H9 (cell line): ENCODE data around the gene THRB. TPM values are rescaled to one million over a fixed set of nuclear protein-coding genes. Genes with fewer than 3 reads are reported as not detected.

ENCODE experiments used
- DNase-seq: peaks from one replicate; pipeline ENCODE4 v3.0.0-alpha.2; 2017
- H2AFZ ChIP-seq: one replicate; pipeline ENCODE4 v1.6.1; 2013; ENCODE audit warnings: mild to moderate bottlenecking, low read length, control low read depth, moderate library complexity
- H2AK5ac ChIP-seq: 2 replicates; pipeline ENCODE4 v1.6.1; 2013; ENCODE audit warnings: low read length, control low read depth, mixed read lengths; ENCODE audit not compliant: insufficient read length
- H2BK120ac ChIP-seq: one replicate; pipeline ENCODE4 v1.6.1; 2013; ENCODE audit warnings: low read depth, mild to moderate bottlenecking, low read length, control low read depth, inconsistent platforms; ENCODE audit not compliant: poor library complexity, severe bottlenecking
- H2BK12ac ChIP-seq: 2 replicates; pipeline ENCODE4 v1.6.1; 2013; ENCODE audit warnings: low read length, control low read depth, mixed read lengths, low read depth; ENCODE audit not compliant: insufficient read length
- H2BK15ac ChIP-seq: 2 replicates; pipeline ENCODE4 v1.6.1; 2013; ENCODE audit warnings: low read depth, low read length, control low read depth
- H2BK20ac ChIP-seq: one replicate; pipeline ENCODE4 v1.6.1; 2013; ENCODE audit warnings: low read depth, mild to moderate bottlenecking, low read length, control low read depth, inconsistent platforms; ENCODE audit not compliant: poor library complexity, severe bottlenecking
- H2BK5ac ChIP-seq: 2 replicates; pipeline ENCODE4 v1.6.1; 2013; ENCODE audit warnings: low read length, control low read depth, mixed read lengths; ENCODE audit not compliant: insufficient read length
- H3K14ac ChIP-seq: 2 replicates; pipeline ENCODE4 v1.6.1; 2013; ENCODE audit warnings: low read length, control low read depth; ENCODE audit not compliant: insufficient read depth
- H3K18ac ChIP-seq: 2 replicates; pipeline ENCODE4 v1.6.1; 2013; ENCODE audit warnings: low read depth, mild to moderate bottlenecking, mixed read lengths, low read length, control low read depth; ENCODE audit not compliant: insufficient read length
- H3K23ac ChIP-seq: 2 replicates; pipeline ENCODE4 v1.6.1; 2013; ENCODE audit warnings: low read length, control low read depth, mixed read lengths, low read depth; ENCODE audit not compliant: insufficient read length
- H3K23me2 ChIP-seq: 2 replicates; pipeline ENCODE4 v1.6.1; 2013; ENCODE audit warnings: low read depth, mild to moderate bottlenecking, mixed read lengths, low read length, control low read depth; ENCODE audit not compliant: insufficient read length, poor library complexity, severe bottlenecking
- H3K27ac ChIP-seq: 2 replicates; pipeline ENCODE4 v1.5.1; 2013; ENCODE audit warnings: low read length, control low read depth, mixed read lengths, low read depth; ENCODE audit not compliant: insufficient read length
- H3K27me3 ChIP-seq: 2 replicates; pipeline ENCODE4 v1.6.1; 2013; ENCODE audit warnings: low read length, control low read depth, inconsistent platforms; ENCODE audit not compliant: insufficient read depth
- H3K4ac ChIP-seq: 2 replicates; pipeline ENCODE4 v1.6.1; 2013; ENCODE audit warnings: low read depth, mild to moderate bottlenecking, control low read depth, inconsistent platforms, low read length, moderate library complexity
- H3K4me1 ChIP-seq: 2 replicates; pipeline ENCODE4 v1.6.1; 2013; ENCODE audit warnings: low read length, control low read depth, inconsistent platforms; ENCODE audit not compliant: insufficient read depth
- H3K4me2 ChIP-seq: 2 replicates; pipeline ENCODE4 v1.6.1; 2013; ENCODE audit warnings: low read length, control low read depth, mixed read lengths; ENCODE audit not compliant: insufficient read length, insufficient read depth
- H3K56ac ChIP-seq: 2 replicates; pipeline ENCODE4 v1.6.1; 2013; ENCODE audit warnings: low read depth, mild to moderate bottlenecking, mixed read lengths, low read length, control low read depth; ENCODE audit not compliant: insufficient read length
- H3K79me1 ChIP-seq: 2 replicates; pipeline ENCODE4 v1.6.1; 2013; ENCODE audit warnings: low read depth, mild to moderate bottlenecking, moderate library complexity, low read length, control low read depth, inconsistent platforms; ENCODE audit not compliant: insufficient read depth, poor library complexity, severe bottlenecking
- H3K79me2 ChIP-seq: 2 replicates; pipeline ENCODE4 v1.6.1; 2013; ENCODE audit warnings: low read length, control low read depth, inconsistent platforms; ENCODE audit not compliant: insufficient read depth
- H3K9ac ChIP-seq: 2 replicates; pipeline ENCODE4 v1.6.1; 2013; ENCODE audit warnings: low read length, control low read depth, mixed read lengths; ENCODE audit not compliant: insufficient read length; ENCODE audit errors: extremely low read depth
- H3K9me3 ChIP-seq: one replicate; pipeline ENCODE4 v1.6.1; 2013; ENCODE audit warnings: low read depth, low read length, inconsistent platforms; ENCODE audit not compliant: control insufficient read depth
- H3T11ph ChIP-seq: one replicate; pipeline ENCODE4 v1.6.1; 2013; ENCODE audit warnings: mild to moderate bottlenecking, low read length, control low read depth, inconsistent platforms
- H4K20me1 ChIP-seq: one replicate; pipeline ENCODE4 v1.6.1; 2013; ENCODE audit not compliant: control insufficient read depth, insufficient read length, insufficient read depth
- H4K5ac ChIP-seq: 2 replicates; pipeline ENCODE4 v1.6.1; 2013; ENCODE audit warnings: low read depth, mild to moderate bottlenecking, mixed read lengths, low read length, control low read depth; ENCODE audit not compliant: insufficient read length
- H4K8ac ChIP-seq: replicated peaks from 2 replicates; pipeline ENCODE4 v1.6.1; 2013; ENCODE audit warnings: low read length, control low read depth, mixed read lengths, low read depth; ENCODE audit not compliant: insufficient read length
- H4K91ac ChIP-seq: 2 replicates; pipeline ENCODE4 v1.6.1; 2013; ENCODE audit warnings: low read depth, mild to moderate bottlenecking, moderate library complexity, mixed read lengths, low read length, control low read depth; ENCODE audit not compliant: insufficient read length
- H3K27ac Mint-ChIP-seq, 3 experiments: 2 replicates in 2 of 3; 3 replicates in 1 of 3; pipeline ENCODE4 v1.8.0; 2020 to 2021; ENCODE audit warnings: mixed read lengths in 3 of 3, mild to moderate bottlenecking in 1 of 3, moderate library complexity in 1 of 3
- H3K27me3 Mint-ChIP-seq: 2 replicates; pipeline ENCODE4 v1.8.0; 2021; ENCODE audit warnings: low read depth, mild to moderate bottlenecking, moderate library complexity, mixed read lengths
- H3K36me3 Mint-ChIP-seq, 3 experiments: 2 replicates in 2 of 3; 3 replicates in 1 of 3; pipeline ENCODE4 v1.8.0; 2020 to 2021; ENCODE audit warnings: low read depth in 3 of 3, mixed read lengths in 3 of 3; ENCODE audit not compliant: insufficient read depth in 1 of 3
- H3K4me1 Mint-ChIP-seq, 2 experiments: 2 replicates each; pipeline ENCODE4 v1.8.0; 2020; ENCODE audit warnings: mixed read lengths in 2 of 2
- H3K4me3 Mint-ChIP-seq, 2 experiments: 2 replicates in 1 of 2; 3 replicates in 1 of 2; pipeline ENCODE4 v1.8.0; 2020 to 2021; ENCODE audit warnings: mild to moderate bottlenecking in 2 of 2, mixed read lengths in 2 of 2, moderate library complexity in 1 of 2
- H3K9me3 Mint-ChIP-seq, 2 experiments: 2 replicates in 1 of 2; 3 replicates in 1 of 2; pipeline ENCODE4 v1.8.0; 2020; ENCODE audit warnings: mild to moderate bottlenecking in 2 of 2, mixed read lengths in 2 of 2, moderate library complexity in 1 of 2
- WGBS: extraction: QIAGEN DNeasy Blood & Tissue Kit; methylation state at CpG from one replicate; pipeline ENCODE4 v1.1.7; 2013; ENCODE audit warnings: missing lambda C conversion rate, low lambda C conversion rate, mixed read lengths; ENCODE audit not compliant: insufficient read length; ENCODE audit errors: extremely low coverage; 5-methylcytosine and 5-hydroxymethylcytosine counted together
- total RNA-seq: library from RNA; stranded (reverse); gene quantifications from 2 replicates; pipeline ENCODE4 v1.2.1, GENCODE V29; 2021
- TF ChIP-seq, protein P1 (sequence below): fragments of 200-600 bp; sonication (generic); conservative IDR thresholded peaks from 3 replicates; pipeline ENCODE4 v1.8.0; 2021; ENCODE audit warnings: antibody characterized with exemption, mild to moderate bottlenecking

THRB gene
- total RNA-seq, 1 experiment from 2014 or later = 8.6 TPM

DNA sequence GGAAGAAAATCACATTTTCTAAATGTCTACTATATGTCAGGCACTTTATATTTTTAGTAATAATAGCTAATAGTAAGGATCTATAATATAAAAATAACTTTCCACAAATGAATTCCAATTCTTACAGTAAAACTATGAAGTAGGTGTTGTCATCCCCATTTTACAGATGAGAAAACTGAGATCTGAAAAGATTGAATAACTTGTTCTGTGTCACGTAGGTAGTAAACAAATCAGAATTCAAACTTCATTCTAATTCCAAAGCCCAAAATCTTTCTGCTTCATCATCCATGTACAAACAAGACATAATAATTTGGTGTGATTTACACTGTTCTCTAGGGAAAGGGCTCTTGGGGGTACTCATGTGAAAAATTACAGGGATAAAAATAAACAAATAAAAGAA, 130.3 kb downstream of the THRB start:
- H3K14ac ChIP-seq = no peak overlapping the region
- H4K5ac ChIP-seq = no peak overlapping the region
- no peak overlapping the region for H3K23ac ChIP-seq
- no CpG with 5 or more reads among the region's 1 CpG for WGBS
- no peak overlapping the region for H3K4me2 ChIP-seq
- no peak overlapping the region for H2BK12ac ChIP-seq
- no peaks in the 10 kb centered on the region for H3K23me2 ChIP-seq
- no peak overlapping the region for H2BK120ac ChIP-seq
- no peaks in the 10 kb centered on the region for H3K79me1 ChIP-seq
- no peak overlapping the region for H3K4ac ChIP-seq
- H2AFZ ChIP-seq = no peak overlapping the region
- H2BK5ac ChIP-seq = no peak overlapping the region
- H3K79me2 ChIP-seq = no peaks in the 10 kb centered on the region
- no peak overlapping the region for H3T11ph ChIP-seq
- no peak overlapping the region for H4K91ac ChIP-seq
- H2BK20ac ChIP-seq = no peak overlapping the region
- no peak for DNase-seq
- TF ChIP-seq, protein P1, sequence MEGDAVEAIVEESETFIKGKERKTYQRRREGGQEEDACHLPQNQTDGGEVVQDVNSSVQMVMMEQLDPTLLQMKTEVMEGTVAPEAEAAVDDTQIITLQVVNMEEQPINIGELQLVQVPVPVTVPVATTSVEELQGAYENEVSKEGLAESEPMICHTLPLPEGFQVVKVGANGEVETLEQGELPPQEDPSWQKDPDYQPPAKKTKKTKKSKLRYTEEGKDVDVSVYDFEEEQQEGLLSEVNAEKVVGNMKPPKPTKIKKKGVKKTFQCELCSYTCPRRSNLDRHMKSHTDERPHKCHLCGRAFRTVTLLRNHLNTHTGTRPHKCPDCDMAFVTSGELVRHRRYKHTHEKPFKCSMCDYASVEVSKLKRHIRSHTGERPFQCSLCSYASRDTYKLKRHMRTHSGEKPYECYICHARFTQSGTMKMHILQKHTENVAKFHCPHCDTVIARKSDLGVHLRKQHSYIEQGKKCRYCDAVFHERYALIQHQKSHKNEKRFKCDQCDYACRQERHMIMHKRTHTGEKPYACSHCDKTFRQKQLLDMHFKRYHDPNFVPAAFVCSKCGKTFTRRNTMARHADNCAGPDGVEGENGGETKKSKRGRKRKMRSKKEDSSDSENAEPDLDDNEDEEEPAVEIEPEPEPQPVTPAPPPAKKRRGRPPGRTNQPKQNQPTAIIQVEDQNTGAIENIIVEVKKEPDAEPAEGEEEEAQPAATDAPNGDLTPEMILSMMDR = no peak
- Mint-ChIP-seq H3K9me3 (no peaks in the 10 kb centered on the region), H3K27me3 (no peaks in the 10 kb centered on the region), H3K4me3 (no peak overlapping the region), H3K4me1 (peaks cover 17 to 28% of the 10 kb centered on the region in 2 experiments), H3K27ac (no peak overlapping the region), H3K36me3 (no peaks in the 10 kb centered on the region)
- no peak overlapping the region for H3K9ac ChIP-seq
- no peak overlapping the region for H2AK5ac ChIP-seq
- no peak overlapping the region for H2BK15ac ChIP-seq
- no peak overlapping the region for H3K56ac ChIP-seq
- no peak overlapping the region for H4K8ac ChIP-seq
- no peaks in the 10 kb centered on the region for H4K20me1 ChIP-seq
- H3K27ac ChIP-seq = no peak overlapping the region
- H3K9me3 ChIP-seq = no peaks in the 10 kb centered on the region
- H3K18ac ChIP-seq = no peak overlapping the region
- peaks cover 3% of the 10 kb centered on the region; the same call in 1 of the 2 replicates for H3K4me1 ChIP-seq
- no peaks in the 10 kb centered on the region for H3K27me3 ChIP-seq
